ENCODE measurements around the gene PRSS12.

The PRSS12 gene

GRCh38 chr4:118388606-118389005 is 35.8 kb upstream of the PRSS12 start:
- Histone ChIP-seq H3K27ac (ENCODE audit: low read depth, low read length) (no peak overlapping the region), H3K4me3 (ENCODE audit: low read depth in 1 of 2, low read length in 2 of 2) (no peak overlapping the region), H3K4me1 (ENCODE audit: insufficient read depth, low read length) (no peaks in the 10 kb centered on the region), H3K36me3 (ENCODE audit: insufficient read depth, low read length) (no peaks in the 10 kb centered on the region), H3K9ac (ENCODE audit: low read length) (no peak overlapping the region), H3K9me3 (ENCODE audit: low read length) (no peaks in the 10 kb centered on the region), H3K27me3 (ENCODE audit: control insufficient read depth in 1 of 2, insufficient read depth in 2 of 2, low read length in 2 of 2) (no peaks in the 10 kb centered on the region)

GRCh38 chr4:118381902-118382301 is 29.1 kb upstream of the PRSS12 start:
- no peak overlapping the region for H3K9ac ChIP-seq (ENCODE audit: low read length)
- no peak overlapping the region for H3K27ac ChIP-seq (ENCODE audit: low read depth, low read length)
- H3K4me1 ChIP-seq (ENCODE audit: insufficient read depth, low read length): no peaks in the 10 kb centered on the region
- no peaks in the 10 kb centered on the region for H3K36me3 ChIP-seq (ENCODE audit: insufficient read depth, low read length)
- no peak overlapping the region for H3K4me3 ChIP-seq (ENCODE audit: low read depth in 1 of 2, low read length in 2 of 2)
- no peaks in the 10 kb centered on the region for H3K9me3 ChIP-seq (ENCODE audit: low read length)
- H3K27me3 ChIP-seq (ENCODE audit: control insufficient read depth in 1 of 2, insufficient read depth in 2 of 2, low read length in 2 of 2): no peaks in the 10 kb centered on the region

- Histone ChIP-seq H3K4me3 (ENCODE audit: low read depth in 1 of 2, low read length in 2 of 2) (no peak overlapping the region), H3K36me3 (ENCODE audit: insufficient read depth, low read length) (no peaks in the 10 kb centered on the region), H3K27ac (ENCODE audit: low read depth, low read length) (no peak overlapping the region), H3K27me3 (ENCODE audit: control insufficient read depth in 1 of 2, insufficient read depth in 2 of 2, low read length in 2 of 2) (no peaks in the 10 kb centered on the region), H3K9me3 (ENCODE audit: low read length) (no peaks in the 10 kb centered on the region), H3K9ac (ENCODE audit: low read length) (no peak overlapping the region), H3K4me1 (ENCODE audit: insufficient read depth, low read length) (no peaks in the 10 kb centered on the region)
These were observed 20.9 kb upstream of the PRSS12 start for GRCh38 chr4:118373614-118374255.

- no peaks in the 10 kb centered on the region for H3K36me3 ChIP-seq (ENCODE audit: insufficient read depth, low read length)
- no peak overlapping the region for H3K27ac ChIP-seq (ENCODE audit: low read depth, low read length)
- no peak overlapping the region for H3K9ac ChIP-seq (ENCODE audit: low read length)
- H3K9me3 ChIP-seq (ENCODE audit: low read length): no peaks in the 10 kb centered on the region
- no peaks in the 10 kb centered on the region for H3K4me1 ChIP-seq (ENCODE audit: insufficient read depth, low read length)
- H3K4me3 ChIP-seq (ENCODE audit: low read depth in 1 of 2, low read length in 2 of 2): no peak overlapping the region
- H3K27me3 ChIP-seq (ENCODE audit: control insufficient read depth in 1 of 2, insufficient read depth in 2 of 2, low read length in 2 of 2): no peaks in the 10 kb centered on the region
These were observed 19.4 kb upstream of the PRSS12 start for GRCh38 chr4:118372251-118372650.

GRCh38 chr4:118369231-118369630 is 16.4 kb upstream of the PRSS12 start:
- H3K4me1 ChIP-seq (ENCODE audit: insufficient read depth, low read length): no peaks in the 10 kb centered on the region
- no peaks in the 10 kb centered on the region for H3K36me3 ChIP-seq (ENCODE audit: insufficient read depth, low read length)
- no peak overlapping the region for H3K27ac ChIP-seq (ENCODE audit: low read depth, low read length)
- no peaks in the 10 kb centered on the region for H3K27me3 ChIP-seq (ENCODE audit: control insufficient read depth in 1 of 2, insufficient read depth in 2 of 2, low read length in 2 of 2)
- no peak overlapping the region for H3K4me3 ChIP-seq (ENCODE audit: low read depth in 1 of 2, low read length in 2 of 2)
- no peak overlapping the region for H3K9ac ChIP-seq (ENCODE audit: low read length)
- H3K9me3 ChIP-seq (ENCODE audit: low read length): no peaks in the 10 kb centered on the region

- Histone ChIP-seq H3K4me1 (ENCODE audit: insufficient read depth, low read length) (no peaks in the 10 kb centered on the region), H3K9ac (ENCODE audit: low read length) (no peak overlapping the region), H3K27ac (ENCODE audit: low read depth, low read length) (no peak overlapping the region), H3K36me3 (ENCODE audit: insufficient read depth, low read length) (no peaks in the 10 kb centered on the region), H3K4me3 (ENCODE audit: low read depth in 1 of 2, low read length in 2 of 2) (no peak overlapping the region), H3K9me3 (ENCODE audit: low read length) (no peaks in the 10 kb centered on the region), H3K27me3 (ENCODE audit: control insufficient read depth in 1 of 2, insufficient read depth in 2 of 2, low read length in 2 of 2) (no peaks in the 10 kb centered on the region)
These were observed 15.1 kb upstream of the PRSS12 start for GRCh38 chr4:118367872-118368271.

- no peaks in the 10 kb centered on the region for H3K9me3 ChIP-seq (ENCODE audit: low read length)
- H3K9ac ChIP-seq (ENCODE audit: low read length): no peak overlapping the region
- H3K36me3 ChIP-seq (ENCODE audit: insufficient read depth, low read length): no peaks in the 10 kb centered on the region
- no peak overlapping the region for H3K4me3 ChIP-seq (ENCODE audit: low read depth in 1 of 2, low read length in 2 of 2)
- H3K27ac ChIP-seq (ENCODE audit: low read depth, low read length): no peak overlapping the region
- no peaks in the 10 kb centered on the region for H3K4me1 ChIP-seq (ENCODE audit: insufficient read depth, low read length)
- no peaks in the 10 kb centered on the region for H3K27me3 ChIP-seq (ENCODE audit: control insufficient read depth in 1 of 2, insufficient read depth in 2 of 2, low read length in 2 of 2)
These were observed 14.6 kb upstream of the PRSS12 start for GRCh38 chr4:118367361-118367760.

- Histone ChIP-seq H3K27me3 (ENCODE audit: control insufficient read depth in 1 of 2, insufficient read depth in 2 of 2, low read length in 2 of 2) (no peaks in the 10 kb centered on the region), H3K27ac (ENCODE audit: low read depth, low read length) (no peak overlapping the region), H3K36me3 (ENCODE audit: insufficient read depth, low read length) (no peaks in the 10 kb centered on the region), H3K4me3 (ENCODE audit: low read depth in 1 of 2, low read length in 2 of 2) (no peak overlapping the region), H3K9ac (ENCODE audit: low read length) (no peak overlapping the region), H3K9me3 (ENCODE audit: low read length) (no peaks in the 10 kb centered on the region), H3K4me1 (ENCODE audit: insufficient read depth, low read length) (no peaks in the 10 kb centered on the region)
These were observed 10.4 kb upstream of the PRSS12 start for GRCh38 chr4:118363166-118363565.

GRCh38 chr4:118361192-118361591 is 8.4 kb upstream of the PRSS12 start:
- Histone ChIP-seq H3K4me3 (ENCODE audit: low read depth in 1 of 2, low read length in 2 of 2) (no peak overlapping the region), H3K36me3 (ENCODE audit: insufficient read depth, low read length) (no peaks in the 10 kb centered on the region), H3K4me1 (ENCODE audit: insufficient read depth, low read length) (no peaks in the 10 kb centered on the region), H3K9me3 (ENCODE audit: low read length) (no peaks in the 10 kb centered on the region), H3K27me3 (ENCODE audit: control insufficient read depth in 1 of 2, insufficient read depth in 2 of 2, low read length in 2 of 2) (peaks cover 0 to 4% of the 10 kb centered on the region in 2 donors), H3K27ac (ENCODE audit: low read depth, low read length) (no peak overlapping the region), H3K9ac (ENCODE audit: low read length) (no peak overlapping the region)

- no peak overlapping the region for H3K27ac ChIP-seq (ENCODE audit: low read depth, low read length)
- H3K9me3 ChIP-seq (ENCODE audit: low read length): no peaks in the 10 kb centered on the region
- H3K4me1 ChIP-seq (ENCODE audit: insufficient read depth, low read length): no peaks in the 10 kb centered on the region
- no peaks in the 10 kb centered on the region for H3K36me3 ChIP-seq (ENCODE audit: insufficient read depth, low read length)
- H3K9ac ChIP-seq (ENCODE audit: low read length): no peak overlapping the region
- H3K27me3 ChIP-seq (ENCODE audit: control insufficient read depth in 1 of 2, insufficient read depth in 2 of 2, low read length in 2 of 2): peaks cover 4 to 8% of the 10 kb centered on the region in 2 donors
- no peak overlapping the region for H3K4me3 ChIP-seq (ENCODE audit: low read depth in 1 of 2, low read length in 2 of 2)
These were observed 7.3 kb upstream of the PRSS12 start for GRCh38 chr4:118360106-118360505.

GRCh38 chr4:118357601-118358000 is 4.8 kb upstream of the PRSS12 start:
- Histone ChIP-seq H3K9ac (ENCODE audit: low read length) (no peak overlapping the region), H3K36me3 (ENCODE audit: insufficient read depth, low read length) (no peaks in the 10 kb centered on the region), H3K4me3 (ENCODE audit: low read depth in 1 of 2, low read length in 2 of 2) (no peak overlapping the region), H3K9me3 (ENCODE audit: low read length) (no peaks in the 10 kb centered on the region), H3K27ac (ENCODE audit: low read depth, low read length) (no peak overlapping the region), H3K27me3 (ENCODE audit: control insufficient read depth in 1 of 2, insufficient read depth in 2 of 2, low read length in 2 of 2) (peaks cover 17 to 33% of the 10 kb centered on the region in 2 donors), H3K4me1 (ENCODE audit: insufficient read depth, low read length) (no peaks in the 10 kb centered on the region)

- Histone ChIP-seq H3K4me3 (ENCODE audit: low read depth in 1 of 2, low read length in 2 of 2) (no peak overlapping the region), H3K36me3 (ENCODE audit: insufficient read depth, low read length) (no peaks in the 10 kb centered on the region), H3K9ac (ENCODE audit: low read length) (no peak overlapping the region), H3K27ac (ENCODE audit: low read depth, low read length) (no peak overlapping the region), H3K27me3 (ENCODE audit: control insufficient read depth in 1 of 2, insufficient read depth in 2 of 2, low read length in 2 of 2) (peaks cover 22 to 41% of the 10 kb centered on the region in 2 donors), H3K9me3 (ENCODE audit: low read length) (no peaks in the 10 kb centered on the region), H3K4me1 (ENCODE audit: insufficient read depth, low read length) (no peaks in the 10 kb centered on the region)
These were observed 3.9 kb upstream of the PRSS12 start for GRCh38 chr4:118356731-118357130.
